ENCODE data around the gene RBM5.

- TF ChIP-seq CTCF (conservative IDR thresholded peaks at IDR 0.05; ENCODE audit: low read depth, low read length) (no peak), EZH2 (IDR thresholded peaks at IDR 0.05; ENCODE audit: low read length, unreplicated experiment) (no peak), EZH2phosphoT487 (IDR thresholded peaks at IDR 0.05; ENCODE audit: borderline replicate concordance, low read length) (no peak)
Observed at GRCh38 chr3:50134367-50134766, 45.6 kb downstream of the RBM5 start.

Measured in PC-3 (cell line).